HuH-7 (cell line): Measurements from ENCODE around the gene FOSB.
"Not testable (repeated sequence)": the region's sequence is repeated elsewhere in the genome, so short reads cannot be mapped to it uniquely, and the experiment has no call there.

Experiments used
- DNase-seq: peaks from one replicate; pipeline ENCODE4 v3.0.0; 2011; ENCODE audit warnings: low spot score

The FOSB gene

DNA sequence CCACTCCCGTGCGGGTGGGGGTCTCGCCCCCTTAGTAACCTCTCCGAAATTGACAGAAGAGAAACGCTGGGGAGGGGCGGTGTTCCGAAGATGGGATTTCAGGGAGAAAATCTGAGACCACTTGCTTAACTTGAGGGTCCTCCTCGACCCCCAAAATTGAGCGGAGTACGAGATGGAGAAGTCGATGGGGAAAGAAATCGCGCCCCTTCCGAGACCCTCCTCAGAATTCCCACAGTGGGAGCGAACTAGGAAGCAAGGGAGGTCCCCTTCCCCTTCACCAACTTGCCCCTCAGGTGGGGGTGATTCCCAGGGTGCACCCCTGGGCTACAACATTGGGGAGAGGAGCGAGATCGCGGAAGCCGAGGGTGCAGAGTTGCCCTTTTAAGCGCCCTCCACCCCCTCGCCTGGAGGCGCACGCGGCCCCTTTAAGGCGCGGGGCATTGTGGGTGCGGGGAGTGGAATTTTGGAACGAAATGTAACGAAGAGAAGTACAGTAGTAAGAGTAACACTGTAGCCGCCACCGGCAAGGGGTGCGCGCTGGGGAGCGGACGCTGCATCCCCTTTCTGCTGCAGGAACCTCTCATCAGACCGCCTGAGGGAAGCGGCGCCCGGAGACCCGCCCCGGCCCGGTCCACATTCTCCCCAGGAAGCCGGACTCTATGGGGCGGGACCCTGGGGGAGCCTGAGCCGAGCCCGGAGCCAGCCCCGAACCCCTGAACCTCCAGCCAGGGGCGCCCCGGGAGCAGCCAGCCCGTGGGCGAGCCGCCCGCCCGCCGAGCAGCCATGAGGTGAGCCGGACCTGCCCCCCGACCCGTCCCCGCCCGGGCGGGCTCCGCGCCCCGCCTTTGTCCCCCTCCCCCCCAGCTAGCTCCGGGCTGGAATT, 39.4 kb downstream of the FOSB start, which contains the start of gene VASP:
Gene VASP, plus strand, starts transcription at position 491 of the 883 bp plus-strand sequence. Its CDS starts 293 bp downstream, at position 784.
- peak; percentile 89 for DNase-seq

DNA sequence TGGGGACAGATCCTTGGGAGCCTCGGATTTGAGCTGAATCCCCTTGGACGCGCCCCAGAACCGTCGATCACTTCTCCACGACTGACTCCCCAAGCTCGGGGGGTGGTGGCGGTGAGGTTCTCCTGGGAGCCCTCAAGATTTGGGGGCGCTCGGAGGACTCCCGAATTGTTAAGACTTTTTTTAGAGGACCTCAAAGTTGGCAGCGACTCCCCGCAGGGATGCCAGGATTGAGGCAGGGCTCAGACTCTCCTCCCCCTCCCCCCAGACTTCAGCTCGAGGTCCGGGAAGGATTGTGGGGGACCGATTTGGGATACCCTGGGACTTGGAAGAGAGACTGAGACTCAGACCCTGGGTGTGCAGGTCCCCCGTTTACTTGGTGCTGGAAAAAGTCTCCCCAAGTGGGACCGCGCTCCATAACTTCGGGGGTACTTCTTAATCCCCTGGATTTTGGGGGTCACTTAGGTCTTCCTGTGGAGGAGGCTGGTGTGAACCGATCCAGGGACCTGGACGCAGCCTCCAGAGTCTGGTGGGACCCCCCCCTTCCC, 40.1 kb downstream of the FOSB start:
- no peak for DNase-seq

DNA sequence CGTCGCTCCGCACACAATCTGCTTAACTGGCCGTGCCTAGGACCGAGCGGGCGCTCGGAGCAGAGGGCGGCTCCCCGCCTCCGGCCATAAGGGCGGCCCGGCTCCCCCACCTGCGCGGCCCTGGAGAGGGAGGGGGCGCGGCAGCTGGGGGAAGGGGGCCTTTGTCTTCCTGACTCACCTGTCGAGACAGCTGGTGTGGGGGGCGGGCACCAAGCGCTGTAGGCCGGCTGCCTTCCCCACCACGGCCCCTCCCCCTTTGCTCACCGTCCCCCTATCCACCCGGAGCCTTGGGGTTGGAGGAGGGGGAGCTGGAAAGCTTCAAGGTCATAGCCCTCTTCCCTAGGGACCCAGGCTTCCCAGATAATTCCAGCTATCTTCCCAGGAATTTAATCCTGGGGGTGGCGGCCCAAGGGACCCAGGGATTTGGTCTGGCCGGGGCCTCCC, 40.6 kb downstream of the FOSB start:
- DNase-seq, result no peak

DNA sequence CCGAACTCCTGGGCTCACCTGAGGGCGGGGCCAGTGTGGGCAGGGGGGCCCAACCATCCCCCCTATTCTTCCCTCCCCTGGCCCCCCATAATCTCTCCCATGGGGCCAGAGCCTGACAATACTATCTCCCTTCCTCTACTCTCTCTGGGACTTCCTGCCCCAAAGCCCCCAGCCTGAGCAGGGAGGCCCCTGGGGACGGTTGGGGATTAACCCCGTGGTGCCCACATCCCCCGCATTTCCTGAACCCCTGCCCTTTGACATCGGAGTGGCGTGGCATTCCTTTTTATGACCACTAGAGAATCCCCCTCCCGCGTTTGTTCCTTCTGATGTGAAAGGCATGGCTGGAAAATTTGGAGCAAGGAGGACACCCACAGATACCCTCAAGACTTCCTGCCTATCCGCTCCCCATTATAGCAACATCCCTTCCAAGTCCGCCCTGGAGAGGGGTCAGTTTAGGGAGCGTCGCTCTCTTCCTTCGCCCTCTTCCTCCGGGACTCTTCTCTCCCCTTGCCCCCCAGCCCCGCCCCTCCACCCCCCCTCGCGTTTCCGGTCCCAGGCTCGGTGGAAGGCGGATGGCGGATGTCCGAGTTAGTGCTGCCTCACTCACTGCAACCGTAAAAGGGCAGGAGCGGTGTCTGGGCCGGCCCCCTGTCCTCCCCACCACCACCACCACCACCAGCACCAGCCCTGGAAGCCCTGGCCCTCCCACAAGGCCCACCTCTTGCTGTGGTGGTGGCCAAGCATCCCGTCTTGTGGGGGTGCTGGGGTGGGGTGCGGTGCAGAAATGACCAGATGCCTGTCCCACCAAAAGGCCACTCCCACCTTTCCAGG, 41.3 kb downstream of the FOSB start:
- peak; percentile 89 for DNase-seq

DNA sequence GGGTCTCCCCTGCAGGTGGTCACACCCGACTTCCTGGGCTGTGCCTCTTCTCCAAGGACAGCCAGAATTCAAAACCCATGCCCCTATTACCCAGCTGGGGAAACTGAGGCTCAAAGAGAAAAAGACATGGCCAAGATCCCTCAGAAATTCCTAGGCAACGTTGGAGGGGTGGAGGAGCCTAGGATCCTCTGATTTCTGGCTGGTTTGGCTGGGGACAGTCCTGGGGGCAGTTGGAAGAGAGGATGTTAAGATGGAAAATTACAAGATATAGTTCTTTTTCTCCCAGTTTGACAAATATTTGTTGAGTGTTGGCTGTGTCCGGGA, 41.9 kb downstream of the FOSB start:
- DNase-seq, result no peak

DNA sequence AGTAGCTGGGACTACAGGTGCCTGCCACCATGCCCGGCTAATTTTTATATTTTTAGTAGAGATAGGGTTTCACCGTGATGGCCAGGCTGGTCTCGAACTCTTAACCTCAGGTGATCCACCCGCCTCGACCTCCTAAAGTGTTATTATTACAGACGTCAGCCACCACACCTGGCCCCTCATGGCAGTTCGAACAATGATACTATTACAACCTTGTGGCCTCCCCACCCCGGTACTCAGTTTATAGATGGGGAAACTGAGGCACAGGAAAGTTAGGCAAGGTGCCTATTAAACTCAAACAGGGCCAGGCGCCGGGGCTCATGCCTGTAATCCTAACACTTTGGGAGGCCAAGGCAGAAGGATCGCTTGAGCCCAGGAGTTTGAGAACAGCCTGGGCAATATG, 42.6 kb downstream of the FOSB start:
- DNase-seq, result not testable (repeated sequence)

DNA sequence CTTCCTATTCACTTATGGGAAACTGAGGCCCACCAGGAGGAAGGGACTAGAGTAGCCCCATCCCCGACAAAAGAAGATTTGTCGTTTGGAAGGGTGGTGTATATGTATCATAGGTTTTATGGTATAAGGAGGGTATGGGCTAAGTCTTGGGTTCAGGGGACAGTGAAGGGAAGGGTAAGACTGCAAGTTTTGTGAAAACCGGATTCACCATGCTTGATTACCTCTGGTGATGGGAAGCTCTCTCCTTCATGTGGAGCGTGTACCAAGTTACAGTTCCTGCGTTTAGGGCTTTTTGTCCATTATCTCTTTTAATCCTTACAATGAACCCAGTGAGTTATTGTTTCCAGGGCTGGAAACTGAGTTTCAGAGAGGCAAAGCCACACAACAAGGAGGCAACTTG, 43.3 kb downstream of the FOSB start:
- no peak for DNase-seq

DNA sequence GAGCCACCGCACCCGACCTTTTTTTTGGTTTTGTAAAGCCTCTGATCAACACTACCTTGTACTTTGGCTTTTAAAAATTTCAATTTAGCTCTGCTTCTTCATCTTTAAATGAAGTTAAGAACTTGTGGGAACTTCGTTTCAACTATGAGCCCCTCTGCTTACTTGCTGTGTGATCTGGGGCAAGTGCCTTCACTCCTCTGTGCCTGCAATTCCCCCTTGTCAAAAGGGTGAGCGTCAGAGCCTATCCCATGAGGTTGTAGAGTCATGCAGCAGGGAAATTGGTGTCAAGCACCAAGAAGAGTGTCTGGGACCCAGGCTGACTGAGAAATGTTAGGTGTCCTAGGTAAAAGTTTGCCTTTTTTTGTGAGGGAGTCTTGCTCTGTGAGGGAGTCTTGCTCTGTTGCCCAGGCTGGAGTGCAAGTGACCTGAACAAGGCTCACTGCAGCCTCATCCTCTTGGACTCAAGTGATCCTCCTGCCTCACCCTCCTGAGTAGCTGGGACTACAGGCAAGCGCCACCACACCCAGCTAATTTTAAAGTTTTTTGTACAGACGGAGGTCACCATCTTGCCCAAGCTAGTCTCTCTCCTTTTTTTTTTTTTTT, 45.2 kb downstream of the FOSB start:
- no peak for DNase-seq

DNA sequence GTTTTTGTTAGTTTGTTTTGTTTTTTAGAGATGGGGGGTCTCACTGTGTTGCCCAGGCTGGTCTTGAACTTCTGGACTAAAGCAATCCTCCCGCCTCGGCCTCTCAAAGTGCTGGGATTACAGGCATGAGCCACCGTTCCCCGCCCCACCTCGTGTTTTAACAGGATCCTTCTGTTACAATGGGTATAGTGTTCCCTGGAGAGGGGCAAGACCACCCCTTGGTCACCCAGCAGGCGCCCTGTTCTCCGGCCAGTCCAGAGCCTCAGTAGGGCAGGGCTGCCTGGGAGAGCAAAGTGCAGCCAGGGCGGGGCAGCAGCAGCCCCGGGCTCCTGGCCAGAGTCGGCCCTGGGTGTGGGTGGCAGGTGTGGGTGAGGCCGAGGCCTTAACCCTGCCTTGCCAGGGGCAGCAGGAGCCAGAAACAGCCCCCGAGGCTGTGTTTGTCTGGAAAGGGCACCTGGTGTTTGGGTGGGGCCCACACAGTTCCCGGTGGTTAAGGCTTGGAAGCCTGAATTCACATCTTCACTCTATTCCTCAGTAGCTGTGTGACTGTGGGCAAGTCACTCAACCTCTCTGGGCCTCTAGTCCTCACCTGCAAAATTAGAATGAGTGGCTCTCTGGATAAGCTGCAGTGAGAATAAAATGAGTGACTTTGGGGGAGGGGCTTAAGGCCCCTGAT, 46.7 kb downstream of the FOSB start:
- peak; percentile 81 for DNase-seq

DNA sequence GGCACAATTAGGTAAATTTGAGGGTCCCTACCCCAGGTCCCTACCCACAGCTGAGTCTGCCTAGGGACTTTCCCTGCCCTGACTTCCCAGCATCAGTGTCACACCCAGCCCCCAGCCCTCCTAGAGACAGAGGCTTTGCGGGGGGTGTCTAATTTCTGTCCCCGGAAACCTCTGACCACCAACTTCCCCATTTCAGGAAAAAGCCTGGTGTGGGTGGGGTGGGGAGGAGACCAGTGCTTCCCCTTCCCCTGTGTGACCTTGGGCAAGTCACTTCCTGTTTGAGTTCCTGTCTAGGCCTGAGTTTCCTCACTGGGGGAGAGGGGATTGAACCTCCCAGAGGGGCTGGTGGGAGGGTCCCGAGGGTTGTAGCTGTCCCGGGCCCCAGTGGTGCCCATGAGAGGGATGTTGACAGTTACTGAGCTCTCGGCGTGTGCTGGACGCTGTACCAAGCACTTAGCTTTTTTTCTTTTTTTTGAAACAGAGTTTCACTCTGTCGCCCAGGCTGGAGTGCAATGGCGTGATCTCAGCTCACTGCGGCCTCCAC, 47.4 kb downstream of the FOSB start:
- no peak for DNase-seq

DNA sequence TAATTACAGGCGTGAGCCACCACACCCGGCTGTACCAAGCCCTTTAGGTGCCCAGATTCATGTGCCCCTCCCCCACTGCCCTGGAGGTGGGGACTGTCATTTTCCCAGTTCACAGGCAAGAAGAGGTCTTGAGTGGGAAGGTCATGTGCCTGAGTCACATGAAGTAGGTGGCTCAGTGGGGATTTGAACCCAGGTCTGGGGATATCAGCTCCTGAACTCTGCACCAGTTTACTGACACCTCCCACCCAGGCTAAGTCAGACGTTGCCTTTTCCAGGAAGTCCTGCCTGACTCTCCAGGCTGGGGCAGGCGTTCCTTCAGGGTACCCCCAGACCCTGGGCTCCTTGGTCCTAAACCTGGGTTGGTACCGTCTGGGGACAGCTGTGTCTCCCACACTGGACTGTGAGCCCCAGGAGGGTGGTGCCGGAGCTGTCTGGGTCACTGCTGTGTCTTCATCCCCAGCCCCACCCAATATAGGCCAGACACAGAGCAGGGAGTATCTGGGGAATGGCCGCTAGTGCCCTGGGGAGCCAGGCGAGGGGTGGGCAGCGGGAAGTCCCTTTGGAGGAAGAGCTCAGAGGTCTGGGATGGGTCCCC, 48.1 kb downstream of the FOSB start:
- no peak for DNase-seq

DNA sequence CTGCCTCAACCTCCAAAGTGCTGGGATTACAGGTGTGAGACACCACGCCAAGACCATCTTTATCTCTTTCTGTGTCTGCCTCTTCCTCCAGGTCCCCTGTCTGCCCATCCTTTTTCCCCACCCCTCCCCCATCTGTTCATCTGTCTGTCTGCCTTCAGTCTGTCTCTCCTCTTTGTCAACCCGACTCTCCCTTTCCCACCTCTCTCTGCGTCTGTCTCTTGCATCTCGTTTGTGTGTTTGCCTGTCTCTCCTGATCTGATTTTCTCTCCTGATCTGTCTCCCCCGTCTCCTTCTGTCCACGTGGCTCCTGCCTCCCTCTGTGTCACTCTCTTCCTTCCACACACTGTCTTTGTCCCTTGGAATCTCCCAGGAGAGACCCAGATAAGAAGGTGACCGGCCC, 49.4 kb downstream of the FOSB start:
- no peak for DNase-seq

DNA sequence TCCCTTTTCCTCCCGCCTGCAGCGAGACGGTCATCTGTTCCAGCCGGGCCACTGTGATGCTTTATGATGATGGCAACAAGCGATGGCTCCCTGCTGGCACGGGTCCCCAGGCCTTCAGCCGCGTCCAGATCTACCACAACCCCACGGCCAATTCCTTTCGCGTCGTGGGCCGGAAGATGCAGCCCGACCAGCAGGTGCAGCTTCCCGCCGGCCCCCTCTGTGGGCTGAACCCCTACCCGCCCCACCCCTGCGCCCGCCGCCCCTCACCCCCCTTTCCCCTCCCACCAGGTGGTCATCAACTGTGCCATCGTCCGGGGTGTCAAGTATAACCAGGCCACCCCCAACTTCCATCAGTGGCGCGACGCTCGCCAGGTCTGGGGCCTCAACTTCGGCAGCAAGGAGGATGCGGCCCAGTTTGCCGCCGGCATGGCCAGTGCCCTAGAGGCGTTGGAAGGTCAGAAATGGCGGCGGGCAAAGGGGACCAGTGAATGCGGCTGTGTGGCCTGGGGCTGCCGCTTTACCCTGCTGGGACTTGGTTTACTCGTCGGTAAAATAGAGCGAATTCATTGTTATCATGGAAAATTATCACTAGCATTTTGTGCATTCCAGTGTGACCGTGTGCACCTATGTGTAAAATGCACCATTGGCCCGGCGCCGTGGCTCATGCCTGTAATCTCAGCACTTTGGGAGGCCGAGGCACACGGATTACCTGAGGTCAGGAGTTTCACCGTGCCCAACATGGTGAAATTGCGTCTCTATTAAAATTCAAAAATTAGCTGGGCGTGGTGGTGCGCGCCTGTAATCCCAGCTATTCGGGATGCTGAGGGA, 50.1 kb downstream of the FOSB start:
- DNase-seq, result no peak

DNA sequence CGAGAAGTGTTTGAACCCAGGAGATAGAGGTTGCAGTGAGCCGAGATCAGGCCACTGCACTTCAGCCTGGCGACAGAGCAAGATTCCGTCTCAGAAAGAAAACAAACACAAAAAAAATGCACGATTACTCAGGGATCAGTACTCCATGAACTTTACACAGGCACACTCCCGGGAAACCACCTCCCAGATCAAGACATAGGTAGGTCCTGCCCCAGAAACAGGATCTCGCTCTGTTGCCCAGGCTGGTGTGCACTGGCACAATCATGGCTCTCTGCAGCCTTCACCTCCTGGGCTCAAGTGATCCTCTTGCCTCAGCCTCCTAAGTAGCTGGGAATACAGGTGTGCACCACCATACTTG, 50.7 kb downstream of the FOSB start:
- no peak for DNase-seq

DNA sequence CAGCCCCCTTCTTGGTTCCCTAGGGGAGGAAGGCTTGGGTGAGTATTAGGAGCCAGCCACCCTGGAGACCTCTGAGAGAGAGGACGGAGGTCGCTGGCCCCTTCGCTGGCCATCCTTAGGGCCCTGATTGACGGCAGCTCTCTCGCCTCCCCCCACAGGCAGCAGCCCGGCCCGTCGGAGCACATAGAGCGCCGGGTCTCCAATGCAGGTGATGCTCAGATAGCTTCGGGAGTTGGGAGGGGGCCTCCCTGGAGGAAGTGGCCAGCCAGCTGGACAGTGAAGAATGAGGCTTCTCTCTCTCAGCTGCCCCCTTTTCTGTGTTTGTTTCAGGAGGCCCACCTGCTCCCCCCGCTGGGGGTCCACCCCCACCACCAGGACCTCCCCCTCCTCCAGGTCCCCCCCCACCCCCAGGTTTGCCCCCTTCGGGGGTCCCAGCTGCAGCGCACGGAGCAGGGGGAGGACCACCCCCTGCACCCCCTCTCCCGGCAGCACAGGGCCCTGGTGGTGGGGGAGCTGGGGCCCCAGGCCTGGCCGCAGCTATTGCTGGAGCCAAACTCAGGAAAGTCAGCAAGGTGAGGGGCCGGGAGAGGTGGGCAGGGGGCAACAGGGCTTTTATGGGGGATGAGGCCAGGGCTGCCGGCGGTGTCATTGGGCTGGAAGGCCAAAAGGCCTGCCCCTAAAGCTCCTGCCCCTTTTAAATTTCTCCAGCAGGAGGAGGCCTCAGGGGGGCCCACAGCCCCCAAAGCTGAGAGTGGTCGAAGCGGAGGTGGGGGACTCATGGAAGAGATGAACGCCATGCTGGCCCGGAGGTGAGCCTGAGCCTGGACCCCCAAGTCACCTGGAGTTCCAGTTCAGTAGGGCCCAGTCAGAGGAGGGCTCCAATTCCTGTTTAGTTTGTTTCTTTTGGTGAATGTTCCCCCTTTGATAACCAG, 54.5 kb downstream of the FOSB start:
- DNase-seq, result no peak

DNA sequence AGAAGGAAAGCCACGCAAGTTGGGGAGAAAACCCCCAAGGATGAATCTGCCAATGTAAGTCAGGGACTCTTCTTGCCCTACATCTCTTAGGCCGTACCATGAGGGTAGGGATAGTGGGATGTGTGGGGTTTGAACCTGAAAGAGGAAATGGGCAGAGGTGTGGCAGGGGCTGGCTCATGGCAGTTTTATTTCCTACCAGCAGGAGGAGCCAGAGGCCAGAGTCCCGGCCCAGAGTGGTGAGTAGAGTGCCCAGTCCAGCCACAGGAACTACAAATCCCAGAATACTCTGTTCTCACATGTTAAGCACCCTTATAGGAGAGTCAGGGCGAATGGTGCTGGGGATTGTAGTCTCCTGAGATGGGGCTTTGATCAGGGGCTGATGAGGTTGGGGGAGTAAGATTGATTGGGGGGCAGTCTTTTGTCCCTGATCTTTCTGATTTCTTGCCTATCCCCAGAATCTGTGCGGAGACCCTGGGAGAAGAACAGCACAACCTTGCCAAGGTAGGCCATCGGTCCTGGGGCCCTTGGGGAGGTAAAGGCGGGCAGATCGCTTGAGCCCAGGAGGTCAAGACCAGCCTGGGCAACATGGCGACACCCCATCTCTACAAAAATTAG, 56.0 kb downstream of the FOSB start:
- DNase-seq, result peak; percentile 88

DNA sequence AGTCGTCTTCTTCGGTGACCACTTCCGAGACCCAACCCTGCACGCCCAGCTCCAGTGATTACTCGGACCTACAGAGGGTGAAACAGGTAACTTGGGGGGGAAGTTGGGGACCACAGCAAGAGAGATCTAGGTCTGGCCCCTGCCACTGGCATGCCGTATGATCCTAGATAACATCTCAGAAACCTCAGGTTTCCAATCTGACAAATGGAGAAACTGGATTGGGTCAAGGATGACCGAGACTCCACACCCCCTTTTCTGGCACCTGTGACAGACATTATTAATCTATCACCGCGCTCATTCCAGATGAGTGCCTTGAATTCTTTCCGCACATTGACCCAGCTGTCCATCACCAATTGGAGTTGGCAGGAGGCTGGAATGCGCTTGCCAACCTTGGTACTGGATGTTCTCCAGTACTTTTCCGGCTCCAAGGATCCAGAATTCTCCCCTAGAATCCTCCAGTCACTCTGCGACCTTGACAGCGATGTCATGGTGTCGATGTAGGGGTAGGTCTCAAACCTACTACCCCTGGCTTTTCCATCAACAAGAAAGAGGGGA, 56.9 kb downstream of the FOSB start:
- no peak for DNase-seq
